PC-9 (cell line): ENCODE measurements around the gene TBC1D10B. TPM values are rescaled to one million over a fixed set of nuclear protein-coding genes. Genes with fewer than 3 reads are reported as not detected.

Experiments used
- BruUV-seq: library from RNA; stranded (reverse); fragments of 400-500 nt; replicated peaks from 2 replicates; lab custom pipeline; 2021; lab: Mats Ljungman, UMichigan
- CTCF ChIA-PET: fragments of 300-600 bp; sonication (Branson Sonifier 250); formaldehyde crosslinking; loops from one replicate; lab custom pipeline; 2022; ENCODE audit warnings: antibody characterized with exemption; lab: Charles Lee
- POLR2A ChIA-PET: fragments of 300-600 bp; sonication (Branson Sonifier 250); formaldehyde crosslinking; loops from one replicate; lab custom pipeline; 2022; ENCODE audit warnings: antibody characterized with exemption; ENCODE audit not compliant: unreplicated experiment; lab: Charles Lee
- DNase-seq, 2 experiments: peaks; one replicate each; pipeline versions ENCODE4 v3.0.0 to v3.0.0-alpha.2; 2015 to 2022; ENCODE audit warnings: mixed read lengths in 1 of 2
- H2AFZ ChIP-seq: fragments of 200-600 bp; sonication (generic); 2 replicates; pipeline ENCODE4 v1.8.1; 2017; ENCODE audit warnings: antibody characterized with exemption
- H3F3A ChIP-seq: fragments of 200-600 bp; sonication (generic); 2 replicates; pipeline ENCODE4 v1.8.1; 2017; ENCODE audit warnings: antibody characterized with exemption, mild to moderate bottlenecking, low read depth; ENCODE audit not compliant: insufficient read depth
- H3K27ac ChIP-seq: fragments of 200-600 bp; sonication (generic); 2 replicates; pipeline ENCODE4 v1.6.1; 2016; ENCODE audit warnings: mixed run types
- H3K27me3 ChIP-seq: fragments of 200-600 bp; sonication (generic); 2 replicates; pipeline ENCODE4 v1.6.1; 2016; ENCODE audit warnings: low read depth, mixed run types; ENCODE audit not compliant: insufficient read depth
- H3K36me3 ChIP-seq: fragments of 200-600 bp; sonication (generic); 2 replicates; pipeline ENCODE4 v1.6.1; 2016; ENCODE audit warnings: low read depth, mixed run types
- H3K4me1 ChIP-seq: fragments of 200-600 bp; sonication (generic); replicated peaks from 2 replicates; pipeline ENCODE4 v1.6.1; 2016; ENCODE audit warnings: mixed run types; ENCODE audit not compliant: insufficient read depth
- H3K4me2 ChIP-seq: fragments of 200-600 bp; sonication (generic); 2 replicates; pipeline ENCODE4 v1.6.1; 2017; ENCODE audit warnings: mixed run types
- H3K4me3 ChIP-seq: fragments of 200-600 bp; sonication (generic); 2 replicates; pipeline ENCODE4 v1.6.1; 2016; ENCODE audit warnings: mixed run types
- H3K79me2 ChIP-seq: fragments of 200-600 bp; sonication (generic); 2 replicates; pipeline ENCODE4 v1.6.1; 2017; ENCODE audit warnings: low read depth, mixed run types
- H3K9me2 ChIP-seq: fragments of 200-600 bp; sonication (generic); 2 replicates; pipeline ENCODE4 v1.8.1; 2017; ENCODE audit warnings: mild to moderate bottlenecking; ENCODE audit not compliant: insufficient read depth
- H3K9me3 ChIP-seq: fragments of 200-600 bp; sonication (generic); 2 replicates; pipeline ENCODE4 v1.8.1; 2016; ENCODE audit warnings: low read depth; ENCODE audit not compliant: insufficient read depth
- H4K20me1 ChIP-seq: fragments of 200-600 bp; sonication (generic); 2 replicates; pipeline ENCODE4 v1.8.1; 2017; ENCODE audit not compliant: insufficient read depth
- CTCF ChIP-seq: fragments of 200-600 bp; sonication (generic); conservative IDR thresholded peaks from 2 replicates; pipeline ENCODE4 v1.6.1; 2017; ENCODE audit warnings: mixed run types, antibody characterized with exemption, mild to moderate bottlenecking, moderate library complexity
- EZH2 ChIP-seq: fragments of 200-600 bp; sonication (generic); IDR thresholded peaks from 2 replicates; pipeline ENCODE4 v1.8.0; 2017; ENCODE audit warnings: antibody characterized with exemption, low read depth
- intact Hi-C: fragments of 100-400 bp; cut with micrococcal nuclease; formaldehyde crosslinking; loops from one replicate; pipeline ENCODE4 v1.10.0; 2022; ENCODE audit not compliant: unreplicated experiment
- total RNA-seq: library from RNA; stranded (reverse); gene quantifications from 2 replicates; pipeline ENCODE4 v1.2.3, GENCODE V29; 2021

TBC1D10B gene
- total RNA-seq, 1 experiment from 2014 or later = 85.0 TPM

DNA sequence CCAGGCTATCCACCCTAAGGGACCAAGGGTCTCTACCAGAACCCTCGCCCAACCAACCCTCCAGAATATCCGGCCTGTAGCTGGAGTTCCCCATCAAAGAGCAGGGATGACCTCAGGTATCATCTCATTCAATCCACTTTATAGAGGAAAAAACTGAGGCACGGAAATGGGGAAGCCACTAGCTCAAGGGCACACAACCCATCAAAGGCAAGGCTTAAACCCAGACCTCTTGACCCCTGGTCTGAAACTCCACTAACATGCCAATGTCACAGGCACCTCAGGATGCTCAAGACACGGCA is 1.6 kb downstream of the TBC1D10B start:
- Histone ChIP-seq H3K4me3 (peak overlapping the region; percentile 75), H2AFZ (no peak overlapping the region), H3K27ac (peak overlapping the region; percentile 18; the same call in 1 of the 2 replicates), H3K36me3 (peaks cover 9% of the 10 kb centered on the region; the same call in 1 of the 2 replicates), H3K27me3 (no peaks in the 10 kb centered on the region), H3K9me2 (no peaks in the 10 kb centered on the region), H3K9me3 (no peaks in the 10 kb centered on the region), H3K4me1 (peaks cover 22% of the 10 kb centered on the region), H3K79me2 (peaks cover 61% of the 10 kb centered on the region), H3F3A (peaks cover 11% of the 10 kb centered on the region), H4K20me1 (peaks cover 46% of the 10 kb centered on the region), H3K4me2 (peak overlapping the region; percentile 98)
- no peak for DNase-seq
- intact Hi-C loops = no loop called here
- POLR2A ChIA-PET = no interaction called here
- CTCF ChIA-PET = no interaction called here
- no TSS peak for BruUV-seq
- TF ChIP-seq CTCF (no peak), EZH2 (no peak)

DNA sequence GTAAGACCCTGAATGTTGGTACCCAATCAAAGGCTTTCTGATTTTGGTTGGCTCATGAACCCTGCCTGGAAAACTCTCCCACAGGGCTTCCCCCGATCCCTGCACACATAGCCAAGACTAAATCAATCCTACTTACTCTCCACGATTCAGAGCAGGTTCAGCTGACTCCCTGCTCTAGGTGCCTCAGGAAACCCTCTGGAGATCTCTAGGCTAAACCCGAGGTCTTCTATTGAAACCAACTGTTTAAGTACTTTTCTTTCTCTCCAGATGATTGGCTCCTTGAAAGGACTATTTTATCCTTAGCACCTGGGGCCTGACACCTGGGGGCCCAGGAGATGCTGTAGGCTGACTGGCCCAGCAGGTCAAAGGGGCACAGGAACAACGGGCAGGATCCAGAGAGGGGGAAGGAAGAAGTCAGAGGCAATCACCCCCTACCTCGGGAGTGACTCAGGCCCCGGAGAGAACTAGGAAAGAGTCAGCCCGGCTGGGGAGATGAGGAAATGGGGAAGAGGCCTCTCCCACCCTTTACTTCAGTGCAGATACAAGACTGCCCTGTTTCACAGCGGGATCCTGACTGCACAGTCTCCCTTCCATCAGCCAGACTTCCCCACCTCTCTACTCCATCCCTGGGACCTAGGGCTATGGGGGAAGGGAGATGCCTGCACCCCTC is 2.0 kb downstream of the TBC1D10B start:
- no peaks in the 10 kb centered on the region for H3K9me3 ChIP-seq
- peaks cover 66% of the 10 kb centered on the region for H3K79me2 ChIP-seq
- TSS peak; percentile 27 for BruUV-seq
- peak overlapping the region; percentile 18; the same call in 1 of the 2 replicates for H3K27ac ChIP-seq
- peaks cover 9% of the 10 kb centered on the region; the same call in 1 of the 2 replicates for H3K36me3 ChIP-seq
- H4K20me1 ChIP-seq = peaks cover 46% of the 10 kb centered on the region
- H3K4me3 ChIP-seq = peak overlapping the region; percentile 75
- ChIA-PET POLR2A (no interaction called here), CTCF (no interaction called here)
- peak overlapping the region; percentile 98 for H3K4me2 ChIP-seq
- no peaks in the 10 kb centered on the region for H3K9me2 ChIP-seq
- no peaks in the 10 kb centered on the region for H3K27me3 ChIP-seq
- no peak overlapping the region for H2AFZ ChIP-seq
- no peak for TF ChIP-seq EZH2
- TF ChIP-seq CTCF = no peak
- peaks cover 22% of the 10 kb centered on the region for H3K4me1 ChIP-seq
- H3F3A ChIP-seq = peaks cover 11% of the 10 kb centered on the region
- intact Hi-C loops = no loop called here
- DNase-seq = peak; percentile 39 to 69

- ChIA-PET CTCF (no interaction called here), POLR2A (no interaction called here)
- H3K27me3 ChIP-seq = no peaks in the 10 kb centered on the region
- H3F3A ChIP-seq = peaks cover 19% of the 10 kb centered on the region
- no peak overlapping the region for H2AFZ ChIP-seq
- BruUV-seq = no TSS peak
- no peaks in the 10 kb centered on the region for H3K9me3 ChIP-seq
- peak overlapping the region; percentile 75 for H3K4me3 ChIP-seq
- H3K36me3 ChIP-seq = peaks cover 16% of the 10 kb centered on the region; the same call in 1 of the 2 replicates
- no peak for TF ChIP-seq CTCF
- no peak for TF ChIP-seq EZH2
- no peaks in the 10 kb centered on the region for H3K9me2 ChIP-seq
- H3K79me2 ChIP-seq = peaks cover 73% of the 10 kb centered on the region
- peak overlapping the region; percentile 98 for H3K4me2 ChIP-seq
- DNase-seq = no peak
- H3K27ac ChIP-seq = no peak overlapping the region
- H3K4me1 ChIP-seq = peaks cover 22% of the 10 kb centered on the region
- H4K20me1 ChIP-seq = peaks cover 47% of the 10 kb centered on the region
- intact Hi-C loops = no loop called here
Measured at GRCh38 chr16:30367349-30368009, 2.8 kb downstream of the TBC1D10B start.
